Neural cell (in vitro differentiated cells): ENCODE results near the gene CARS2.

ENCODE experiments used
- CTCF ChIP-seq: fragments of 450-650 bp; IDR thresholded peaks from 2 replicates; pipeline ENCODE4 v1.5.1; 2014; ENCODE audit warnings: antibody characterized with exemption, mild to moderate bottlenecking, moderate library complexity; ENCODE audit not compliant: poor library complexity, severe bottlenecking
- EP300 ChIP-seq: fragments of 450-650 bp; conservative IDR thresholded peaks from 2 replicates; pipeline ENCODE4 v1.6.1; 2014; ENCODE audit warnings: antibody characterized with exemption, mild to moderate bottlenecking, moderate library complexity; ENCODE audit not compliant: poor library complexity, severe bottlenecking
- MXI1 ChIP-seq: fragments of 450-650 bp; conservative IDR thresholded peaks from 2 replicates; pipeline ENCODE4 v1.6.1; 2014; ENCODE audit warnings: antibody characterized with exemption, mild to moderate bottlenecking; ENCODE audit not compliant: poor library complexity, severe bottlenecking
- TF ChIP-seq, protein P1 (sequence below): IDR thresholded peaks from 2 replicates; pipeline ENCODE4 v1.6.1; 2012; ENCODE audit warnings: borderline replicate concordance

- TF ChIP-seq CTCF (no peak), EP300 (no peak), MXI1 (no peak)
- TF ChIP-seq, protein P1, sequence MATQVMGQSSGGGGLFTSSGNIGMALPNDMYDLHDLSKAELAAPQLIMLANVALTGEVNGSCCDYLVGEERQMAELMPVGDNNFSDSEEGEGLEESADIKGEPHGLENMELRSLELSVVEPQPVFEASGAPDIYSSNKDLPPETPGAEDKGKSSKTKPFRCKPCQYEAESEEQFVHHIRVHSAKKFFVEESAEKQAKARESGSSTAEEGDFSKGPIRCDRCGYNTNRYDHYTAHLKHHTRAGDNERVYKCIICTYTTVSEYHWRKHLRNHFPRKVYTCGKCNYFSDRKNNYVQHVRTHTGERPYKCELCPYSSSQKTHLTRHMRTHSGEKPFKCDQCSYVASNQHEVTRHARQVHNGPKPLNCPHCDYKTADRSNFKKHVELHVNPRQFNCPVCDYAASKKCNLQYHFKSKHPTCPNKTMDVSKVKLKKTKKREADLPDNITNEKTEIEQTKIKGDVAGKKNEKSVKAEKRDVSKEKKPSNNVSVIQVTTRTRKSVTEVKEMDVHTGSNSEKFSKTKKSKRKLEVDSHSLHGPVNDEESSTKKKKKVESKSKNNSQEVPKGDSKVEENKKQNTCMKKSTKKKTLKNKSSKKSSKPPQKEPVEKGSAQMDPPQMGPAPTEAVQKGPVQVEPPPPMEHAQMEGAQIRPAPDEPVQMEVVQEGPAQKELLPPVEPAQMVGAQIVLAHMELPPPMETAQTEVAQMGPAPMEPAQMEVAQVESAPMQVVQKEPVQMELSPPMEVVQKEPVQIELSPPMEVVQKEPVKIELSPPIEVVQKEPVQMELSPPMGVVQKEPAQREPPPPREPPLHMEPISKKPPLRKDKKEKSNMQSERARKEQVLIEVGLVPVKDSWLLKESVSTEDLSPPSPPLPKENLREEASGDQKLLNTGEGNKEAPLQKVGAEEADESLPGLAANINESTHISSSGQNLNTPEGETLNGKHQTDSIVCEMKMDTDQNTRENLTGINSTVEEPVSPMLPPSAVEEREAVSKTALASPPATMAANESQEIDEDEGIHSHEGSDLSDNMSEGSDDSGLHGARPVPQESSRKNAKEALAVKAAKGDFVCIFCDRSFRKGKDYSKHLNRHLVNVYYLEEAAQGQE = no peak
These were observed 57.6 kb downstream of the CARS2 start for GRCh38 chr13:110648146-110648819.
